Gastrocnemius medialis (tissue), 4 donors: ENCODE results near the gene EWSR1.
"Not testable (repeated sequence)": the region's sequence is repeated elsewhere in the genome, so short reads cannot be mapped to it uniquely, and the experiment has no call there.

Source experiments
- CTCF ChIP-seq, 5 experiments: fragments of 450-650 bp in 3 of 5; fragments of 200-600 bp in 2 of 5; sonication (generic) in 2 of 5; IDR thresholded peaks in 4 of 5; conservative IDR thresholded peaks in 1 of 5; 1 replicate in 4 of 5; 2 replicates in 1 of 5; pipeline ENCODE4 v1.5.1; 2016 to 2019; ENCODE audit warnings: antibody characterized with exemption in 5 of 5, mild to moderate bottlenecking in 3 of 5, moderate library complexity in 3 of 5
- POLR2A ChIP-seq, 2 donors: fragments of 450-650 bp; IDR thresholded peaks; one replicate each; pipeline ENCODE4 v1.6.1; 2017; ENCODE audit warnings: antibody characterized with exemption in 2 of 2, mild to moderate bottlenecking in 2 of 2, moderate library complexity in 2 of 2

DNA sequence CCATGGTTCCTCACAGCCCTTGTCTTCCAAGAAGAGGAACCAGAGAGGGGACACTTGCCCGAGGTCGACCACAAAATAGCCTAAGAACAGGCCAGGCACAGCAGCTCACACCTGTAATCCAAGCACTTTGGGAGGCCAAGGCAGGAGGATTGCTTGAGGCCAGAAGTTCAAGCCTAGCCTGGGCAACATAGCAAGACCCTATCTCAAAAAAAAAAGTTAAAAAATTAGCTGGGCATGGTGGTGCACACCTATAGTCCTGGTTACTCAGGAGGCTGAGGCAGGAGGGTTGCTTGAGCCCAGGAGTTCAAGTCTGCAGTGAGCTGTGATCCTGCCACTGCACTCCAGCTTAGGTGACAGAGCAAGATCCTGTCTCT is 48.7 kb upstream of the EWSR1 start:
- TF ChIP-seq CTCF (IDR thresholded peaks at IDR 0.05 in 4 of 5, conservative IDR thresholded peaks at IDR 0.05 in 1 of 5); POLR2A (IDR thresholded peaks at IDR 0.05): not testable (repeated sequence)
